Measurements from ENCODE around the gene CAMSAP2.

Gene CAMSAP2

DNA sequence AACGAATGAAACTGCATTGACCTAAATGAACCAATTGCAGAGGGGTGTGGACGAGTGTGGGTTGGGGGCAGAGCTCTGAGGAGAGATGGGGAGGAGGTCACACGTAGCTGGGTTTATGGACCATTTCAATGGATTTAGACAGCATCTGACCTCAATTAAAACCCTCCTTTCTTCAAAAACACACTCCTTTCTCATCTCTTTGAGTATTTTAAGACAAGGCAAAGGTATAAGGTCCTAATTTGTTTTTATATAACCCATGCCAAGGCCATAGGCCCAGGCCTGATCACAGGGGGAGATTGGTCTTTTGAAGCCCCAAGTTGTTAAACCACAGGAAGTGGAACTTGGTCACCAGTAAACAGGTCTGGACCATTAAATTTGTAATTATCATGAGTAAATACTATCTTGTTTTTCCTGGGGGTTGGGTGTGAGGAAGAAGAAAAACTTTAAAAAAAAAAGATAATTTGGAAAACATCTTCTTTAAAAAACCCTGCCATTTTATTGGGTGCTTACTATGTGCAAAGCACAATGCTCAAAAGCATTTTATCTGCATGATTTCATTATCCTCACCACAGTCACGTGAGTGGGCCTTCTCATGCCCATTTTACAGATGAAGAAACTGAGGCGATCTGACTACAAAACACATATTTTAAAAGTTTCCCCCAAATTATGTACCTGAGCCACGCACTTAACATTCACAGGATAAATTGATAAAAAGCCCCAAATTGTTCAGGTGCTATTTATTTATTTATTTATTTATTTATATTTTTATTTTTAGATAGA, 147.1 kb downstream of the CAMSAP2 start:
- DNase-seq (ENCODE audit: low read depth) = no peak

DNA sequence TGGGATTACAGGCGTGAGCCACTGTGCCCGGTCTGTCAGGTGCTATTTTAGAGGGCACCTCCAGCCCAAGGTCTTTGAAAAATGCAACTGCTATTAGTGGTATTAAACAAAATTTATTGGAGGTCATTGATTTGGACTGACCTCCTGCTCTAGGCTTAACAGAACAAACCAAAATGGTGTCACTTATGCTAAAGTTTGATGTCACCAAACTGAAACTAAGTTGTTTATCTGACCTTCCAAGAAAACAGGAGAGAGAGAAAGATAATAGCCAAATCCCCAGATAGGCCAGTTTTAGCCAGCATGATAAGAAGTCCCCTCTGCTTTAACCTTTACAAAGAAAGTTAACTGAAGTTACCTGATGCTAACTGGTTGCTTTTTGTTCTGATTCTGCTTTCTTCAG, 147.9 kb downstream of the CAMSAP2 start:
- DNase-seq (ENCODE audit: low read depth) = no peak

GRCh38 chr1:200887036-200887435, 148.3 kb downstream of the CAMSAP2 start:
- DNase-seq (ENCODE audit: low read depth) = no peak

GRCh38 chr1:200887772-200888348, 149.2 kb downstream of the CAMSAP2 start:
- no peak for DNase-seq (ENCODE audit: low read depth)

DNA sequence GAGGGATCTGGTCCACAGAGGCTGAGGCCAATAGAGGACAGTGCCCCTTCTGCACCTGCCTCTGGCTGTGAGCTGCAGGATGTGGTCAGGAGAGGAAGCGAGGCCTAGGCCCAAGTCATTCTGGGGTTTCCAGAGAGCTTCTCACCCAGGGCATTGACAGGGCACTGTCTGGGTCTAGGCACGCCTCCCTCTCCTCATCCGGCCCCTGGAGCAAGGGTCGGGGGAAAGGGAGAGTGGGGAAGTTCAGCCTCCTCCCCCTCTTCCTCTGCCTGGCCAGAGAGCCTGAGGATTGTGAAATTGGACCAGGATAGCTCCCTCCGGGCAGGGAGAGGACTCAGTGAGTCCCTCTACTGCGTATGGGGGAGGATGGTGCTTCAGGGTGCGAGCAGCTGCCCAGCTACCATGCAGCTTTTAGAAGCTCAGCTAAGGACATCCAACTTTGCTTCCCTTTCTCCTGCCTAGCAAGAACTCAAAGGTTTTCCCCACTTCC, 149.7 kb downstream of the CAMSAP2 start:
- DNase-seq (ENCODE audit: low read depth) = no peak

- no peak for DNase-seq (ENCODE audit: low read depth)
Observed at GRCh38 chr1:200889571-200889970, 150.9 kb downstream of the CAMSAP2 start.

- no peak for DNase-seq (ENCODE audit: low read depth)
Observed at GRCh38 chr1:200890027-200890426, 151.3 kb downstream of the CAMSAP2 start.

- DNase-seq (ENCODE audit: low read depth) = no peak
Observed at GRCh38 chr1:200890818-200891773, 152.4 kb downstream of the CAMSAP2 start.

DNA sequence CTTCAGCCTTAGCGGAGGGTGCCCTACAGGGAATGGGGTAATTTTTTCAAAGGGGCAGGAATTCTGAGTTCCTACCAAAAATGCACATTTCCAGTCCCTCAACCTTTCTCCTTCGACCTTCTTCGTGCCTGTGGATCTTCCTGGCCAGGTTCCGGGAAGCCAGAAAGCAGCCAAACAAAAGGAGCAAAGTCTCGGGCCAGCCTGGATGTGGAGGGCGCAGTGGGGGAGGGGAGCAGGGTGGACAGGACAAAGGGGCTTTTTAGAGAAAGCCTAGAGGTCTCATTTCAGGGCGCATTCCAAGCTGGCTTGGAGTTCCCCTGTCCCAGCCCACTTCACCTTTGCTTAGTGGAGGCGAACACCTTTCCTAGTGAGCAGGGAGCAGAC, 153.1 kb downstream of the CAMSAP2 start:
- no peak for DNase-seq (ENCODE audit: low read depth)

- DNase-seq (ENCODE audit: low read depth) = no peak
Observed at GRCh38 chr1:200892546-200892945, 153.9 kb downstream of the CAMSAP2 start.

DNA sequence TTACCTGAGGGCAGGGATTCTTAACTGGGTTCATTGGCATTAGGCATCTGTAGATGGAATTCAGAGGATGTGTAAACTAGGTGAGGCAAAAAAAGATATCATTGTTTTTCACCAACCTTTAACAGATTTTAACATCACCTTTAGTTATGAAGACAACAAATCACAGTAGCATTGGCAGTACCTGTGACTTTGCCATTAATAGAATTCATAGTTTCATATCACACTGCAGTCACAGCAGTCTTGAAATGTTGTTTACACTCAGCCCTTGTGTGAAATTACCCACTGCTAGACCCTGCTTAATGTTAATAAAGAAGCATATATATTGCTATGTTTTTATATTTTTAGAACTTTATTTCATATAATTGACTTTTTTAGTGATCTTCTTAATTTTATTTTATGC, 154.3 kb downstream of the CAMSAP2 start:
- DNase-seq (ENCODE audit: low read depth) = no peak

DNA sequence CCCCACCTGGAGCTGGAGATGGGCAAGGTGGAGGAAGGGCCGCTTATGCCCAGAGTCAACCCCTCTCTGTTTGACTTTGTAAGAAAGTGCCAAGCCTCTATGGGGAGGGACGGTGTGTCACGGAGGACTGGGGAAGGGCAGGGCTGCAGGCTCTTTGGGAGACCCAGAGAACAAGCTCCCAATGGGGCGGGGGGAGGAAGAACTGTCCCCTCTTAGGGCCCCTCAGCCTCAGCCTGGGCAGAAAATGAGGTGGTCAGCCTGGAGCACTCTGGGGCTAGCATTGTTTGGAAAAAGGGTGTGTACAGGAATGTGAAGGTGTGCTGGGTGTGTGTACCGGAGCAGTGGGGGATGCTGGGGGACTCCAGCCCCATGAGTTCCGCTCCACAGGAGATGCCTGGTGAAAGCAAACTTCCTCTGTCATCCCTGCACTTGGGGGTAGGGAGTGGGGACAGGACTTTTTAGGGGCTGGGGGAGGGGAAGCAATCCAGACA, 154.8 kb downstream of the CAMSAP2 start:
- DNase-seq (ENCODE audit: low read depth) = no peak

DNA sequence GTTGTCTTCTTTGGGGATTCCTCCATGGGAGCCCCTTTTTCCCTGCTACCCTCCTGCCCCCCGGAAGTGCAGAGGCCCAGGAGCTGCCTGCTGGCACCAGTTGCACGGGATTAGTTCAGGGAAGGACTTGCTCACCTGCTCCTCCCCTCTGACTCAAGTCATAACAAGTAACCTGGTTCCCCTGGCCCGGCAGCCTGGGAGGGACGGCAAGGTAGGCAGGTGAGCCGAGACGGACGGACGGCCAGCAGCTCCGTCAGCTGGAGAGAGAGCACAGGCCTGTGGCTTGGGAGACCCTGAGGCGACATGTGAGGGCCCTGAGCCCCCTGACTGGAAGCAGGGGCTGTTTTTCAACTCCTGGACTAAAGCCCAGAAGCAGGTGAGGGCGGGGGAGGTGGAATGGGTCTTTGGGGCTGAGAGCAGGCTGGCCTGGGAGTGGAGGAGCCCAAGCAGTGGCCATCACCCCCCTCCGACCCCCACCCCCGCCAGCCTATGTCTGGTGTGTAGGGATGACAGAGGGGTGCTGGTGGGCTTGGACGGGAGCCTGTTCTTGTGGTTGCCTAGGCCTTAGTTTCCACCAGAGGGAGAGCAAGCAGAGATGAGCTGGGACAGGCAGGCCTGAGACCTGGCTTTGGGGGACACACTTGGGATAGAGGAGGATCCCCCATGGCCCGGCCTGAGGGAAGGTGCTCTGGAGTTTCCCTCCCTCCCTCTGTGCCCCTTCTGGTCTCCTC, 156.2 kb downstream of the CAMSAP2 start, which contains the start of gene INAVA:
Gene INAVA (plus strand): TSS at position 189 of the 731 bp plus-strand sequence. CDS start 3,501 bp downstream, outside the sequence.
- DNase-seq (ENCODE audit: low read depth) = no peak

DNA sequence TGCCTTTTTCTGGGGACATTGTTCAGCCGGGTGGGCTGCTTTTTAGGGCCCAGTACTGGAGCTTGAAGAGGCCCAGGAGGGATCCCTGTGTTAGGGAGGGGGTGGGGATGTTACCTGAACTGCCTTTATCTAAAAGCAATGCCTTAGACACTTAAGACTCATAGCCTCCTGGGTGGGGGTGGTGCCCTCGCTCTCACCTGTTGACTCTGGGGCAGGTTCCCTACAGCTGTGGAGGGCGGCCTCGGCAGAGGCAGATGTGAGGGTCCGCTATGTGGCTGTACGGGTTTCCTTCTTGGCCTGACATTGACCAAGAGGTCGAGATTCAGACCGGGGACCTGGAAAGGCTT, 156.7 kb downstream of the CAMSAP2 start:
- no peak for DNase-seq (ENCODE audit: low read depth)

DNA sequence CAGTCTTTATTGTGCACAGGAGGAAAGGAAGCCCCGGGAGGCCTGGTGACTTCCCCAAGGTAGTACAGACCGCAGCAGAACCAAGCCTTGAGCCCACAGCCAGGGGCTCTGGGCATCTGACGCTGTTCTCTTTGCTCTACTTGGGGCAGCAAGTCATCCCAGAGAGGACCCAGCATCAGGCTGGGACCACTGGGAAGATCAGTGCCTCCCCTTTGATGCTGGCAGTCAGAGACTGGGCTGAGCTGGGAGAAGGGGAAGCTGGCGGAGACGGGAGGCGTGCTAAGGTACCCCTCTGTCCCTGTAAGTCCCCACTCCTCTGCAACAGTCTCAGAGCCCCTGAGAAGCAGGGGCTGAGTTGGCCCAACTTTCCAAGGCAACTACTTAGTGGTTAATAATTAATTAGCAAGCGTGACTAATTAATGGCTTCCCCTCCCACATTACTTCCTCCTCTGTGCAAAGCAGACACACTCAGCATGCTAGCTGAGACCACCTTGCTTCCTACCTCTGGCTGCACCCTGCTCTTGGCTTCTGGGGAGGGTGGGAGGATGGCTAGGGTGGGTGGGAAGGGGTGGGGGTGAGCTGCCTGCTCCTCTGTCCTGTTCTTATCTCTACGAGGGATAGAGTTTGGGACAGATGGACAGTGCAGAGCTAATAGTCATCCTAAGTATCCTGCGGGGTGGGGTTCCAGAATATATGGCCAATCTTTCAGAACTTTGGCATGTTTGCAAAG, 157.3 kb downstream of the CAMSAP2 start:
- no peak for DNase-seq (ENCODE audit: low read depth)

DNA sequence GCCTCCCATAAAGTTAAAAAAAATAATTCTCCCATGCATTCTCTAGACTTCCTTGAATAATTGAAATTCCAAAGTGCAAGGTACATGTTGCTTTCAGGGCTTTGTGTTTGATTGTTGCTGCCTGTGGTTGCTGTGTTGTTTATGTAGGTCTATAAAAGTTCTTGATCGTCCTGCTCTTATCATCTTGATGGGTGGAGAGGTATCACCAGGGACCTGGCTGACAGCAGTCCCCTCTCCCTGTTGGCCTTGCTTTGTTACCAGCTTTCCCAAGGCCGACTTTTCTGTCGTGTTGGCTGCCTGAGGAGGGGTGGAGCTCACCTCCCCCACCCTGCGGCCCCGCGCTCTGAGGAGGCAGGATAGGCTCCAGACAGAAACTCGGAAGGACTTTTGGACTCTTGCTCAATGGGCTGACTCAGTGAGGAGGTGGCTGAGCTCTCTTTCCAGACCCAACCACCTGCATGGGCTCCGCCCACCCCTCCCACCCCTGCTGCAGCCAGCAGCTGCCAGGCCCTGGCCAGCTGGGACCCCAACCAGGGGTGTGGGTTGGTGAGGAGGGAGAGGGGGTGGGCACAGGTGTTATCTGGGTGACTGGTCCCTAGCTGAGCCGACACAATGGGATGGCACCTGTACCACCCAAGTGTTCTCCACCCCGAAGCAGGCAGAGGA, 158.0 kb downstream of the CAMSAP2 start:
- DNase-seq (ENCODE audit: low read depth) = no peak

GRCh38 chr1:200897259-200897658, 158.6 kb downstream of the CAMSAP2 start:
- DNase-seq (ENCODE audit: low read depth) = no peak

GRCh38 chr1:200899015-200899386, 160.3 kb downstream of the CAMSAP2 start:
- DNase-seq (ENCODE audit: low read depth) = no peak

GRCh38 chr1:200899451-200899915, 160.8 kb downstream of the CAMSAP2 start:
- no peak for DNase-seq (ENCODE audit: low read depth)
